SJCRH30 (cell line): Measurements from ENCODE around the gene MPZL3. TPM values are rescaled to one million over a fixed set of nuclear protein-coding genes. Genes with fewer than 3 reads are reported as not detected.

ENCODE experiments used
- total RNA-seq: library from RNA; depleted of rRNA; stranded (reverse); fragments of >200 nt; shearing (Covaris generic); gene quantifications from 2 replicates; pipeline ENCODE4 v1.2.3, GENCODE V29; 2014; rRNA removed

The MPZL3 gene
- total RNA-seq, 1 experiment from 2014 or later: 0.12 TPM

Other genes with a start within 250 kb of the MPZL3 start
- not detected in 2 replicates for gene TMPRSS4, start 175.3 kb downstream of the MPZL3 start, total RNA-seq
- not detected in 2 replicates for gene SMIM35, start 165.4 kb downstream of the MPZL3 start, total RNA-seq
- gene SCN4B, start 99.5 kb downstream of the MPZL3 start, total RNA-seq: not detected in 2 replicates
- not detected in 2 replicates for gene SCN2B, start 75.7 kb downstream of the MPZL3 start, total RNA-seq
- not detected in 2 replicates for gene JAML, start 27.4 kb downstream of the MPZL3 start, total RNA-seq
- gene MPZL2, start 11.9 kb upstream of the MPZL3 start, total RNA-seq: not detected in 2 replicates
- gene CD3E, start 52.4 kb upstream of the MPZL3 start, total RNA-seq: not detected in 2 replicates
- not detected in 2 replicates for gene CD3D, start 90.3 kb upstream of the MPZL3 start, total RNA-seq
- gene CD3G, start 92.0 kb upstream of the MPZL3 start, total RNA-seq: not detected in 2 replicates
- gene UBE4A, start 107.2 kb upstream of the MPZL3 start, total RNA-seq: 32.8 and 34.7 TPM in 2 replicates
- 165 and 191 TPM in 2 replicates for gene ATP5MG, start 149.2 kb upstream of the MPZL3 start, total RNA-seq
- gene KMT2A, start 184.1 kb upstream of the MPZL3 start, total RNA-seq: 32.3 and 33.2 TPM in 2 replicates